ENCODE results near the gene ALG12.
"Not testable (repeated sequence)": the region's sequence is repeated elsewhere in the genome, so short reads cannot be mapped to it uniquely, and the experiment has no call there.

ALG12 gene

DNA sequence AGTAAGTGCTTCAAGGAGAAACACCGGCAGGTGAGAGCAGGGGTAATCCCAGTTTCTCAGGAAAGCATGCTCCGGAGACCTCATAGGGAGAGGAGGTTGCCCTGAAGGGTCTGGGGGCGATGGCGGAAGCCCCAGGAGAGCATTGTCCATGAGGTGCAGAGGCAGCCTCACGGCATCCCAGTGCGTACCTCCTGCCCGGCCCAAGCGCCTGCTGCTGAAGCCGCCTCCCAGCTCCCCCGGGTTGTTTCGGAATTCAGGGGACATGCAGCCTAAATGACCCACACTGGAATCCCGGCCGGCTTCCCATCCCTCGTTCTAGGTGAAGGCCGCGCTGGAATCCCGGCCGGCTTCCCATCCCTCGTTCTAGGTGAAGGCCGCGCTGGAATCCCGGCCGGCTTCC lies 61.9 kb downstream of the ALG12 start:
- TF ChIP-seq, protein P1, sequence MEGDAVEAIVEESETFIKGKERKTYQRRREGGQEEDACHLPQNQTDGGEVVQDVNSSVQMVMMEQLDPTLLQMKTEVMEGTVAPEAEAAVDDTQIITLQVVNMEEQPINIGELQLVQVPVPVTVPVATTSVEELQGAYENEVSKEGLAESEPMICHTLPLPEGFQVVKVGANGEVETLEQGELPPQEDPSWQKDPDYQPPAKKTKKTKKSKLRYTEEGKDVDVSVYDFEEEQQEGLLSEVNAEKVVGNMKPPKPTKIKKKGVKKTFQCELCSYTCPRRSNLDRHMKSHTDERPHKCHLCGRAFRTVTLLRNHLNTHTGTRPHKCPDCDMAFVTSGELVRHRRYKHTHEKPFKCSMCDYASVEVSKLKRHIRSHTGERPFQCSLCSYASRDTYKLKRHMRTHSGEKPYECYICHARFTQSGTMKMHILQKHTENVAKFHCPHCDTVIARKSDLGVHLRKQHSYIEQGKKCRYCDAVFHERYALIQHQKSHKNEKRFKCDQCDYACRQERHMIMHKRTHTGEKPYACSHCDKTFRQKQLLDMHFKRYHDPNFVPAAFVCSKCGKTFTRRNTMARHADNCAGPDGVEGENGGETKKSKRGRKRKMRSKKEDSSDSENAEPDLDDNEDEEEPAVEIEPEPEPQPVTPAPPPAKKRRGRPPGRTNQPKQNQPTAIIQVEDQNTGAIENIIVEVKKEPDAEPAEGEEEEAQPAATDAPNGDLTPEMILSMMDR (IDR thresholded peaks at IDR 0.05; ENCODE audit: low read depth, low read length): no peak
- DNase-seq (ENCODE audit: extremely low read depth, low read depth): no peak

GRCh38 chr22:49855251-49855911 lies 62.9 kb downstream of the ALG12 start:
- TF ChIP-seq, protein P1 (IDR thresholded peaks at IDR 0.05; ENCODE audit: low read depth, low read length): no peak
- DNase-seq (ENCODE audit: extremely low read depth, low read depth): no peak

DNA sequence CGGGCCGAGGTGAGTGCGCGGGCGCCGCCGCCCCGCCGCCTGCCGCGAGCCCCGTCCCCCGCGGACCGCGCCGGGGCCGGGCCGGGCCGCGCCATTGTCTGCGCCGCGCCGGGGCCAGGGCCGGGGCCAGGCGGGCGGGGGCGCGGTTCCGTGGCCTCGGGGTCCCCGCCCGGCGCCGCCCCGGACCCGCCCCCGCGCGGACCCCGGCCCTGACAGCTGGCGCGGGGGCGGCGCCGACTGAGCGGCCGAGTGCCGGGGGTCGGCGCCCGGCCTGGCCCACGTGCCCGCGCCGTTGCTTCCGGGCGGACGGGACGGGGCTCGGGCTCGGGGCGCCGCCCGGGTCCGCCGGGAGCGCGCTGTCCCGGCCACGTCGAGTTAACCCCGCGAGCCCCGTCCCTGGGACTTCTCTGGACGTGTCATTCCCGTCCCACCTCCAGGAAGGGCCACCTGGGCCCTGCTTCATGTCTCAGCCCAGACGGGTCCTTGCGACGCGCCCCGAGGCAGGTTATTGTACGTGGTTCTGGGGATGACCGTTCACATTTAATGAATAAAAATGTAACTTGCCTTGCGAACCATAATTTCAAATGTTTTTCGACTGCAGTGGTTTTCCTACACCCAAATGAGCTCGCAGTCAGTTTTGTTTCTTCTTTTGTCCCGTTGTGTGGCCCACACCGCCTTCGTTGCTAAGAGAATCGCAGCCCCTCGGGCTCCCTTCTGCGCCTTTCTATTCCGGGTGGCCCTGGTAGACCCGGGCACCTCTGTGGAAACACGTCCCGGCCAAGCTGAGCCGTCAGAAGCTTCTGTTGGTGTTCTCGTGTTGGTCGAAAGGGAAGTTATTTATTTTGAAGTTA lies 64.0 kb downstream of the ALG12 start:
- TF ChIP-seq, protein P1 (IDR thresholded peaks at IDR 0.05; ENCODE audit: low read depth, low read length): no peak
- DNase-seq (ENCODE audit: extremely low read depth, low read depth): no peak

DNA sequence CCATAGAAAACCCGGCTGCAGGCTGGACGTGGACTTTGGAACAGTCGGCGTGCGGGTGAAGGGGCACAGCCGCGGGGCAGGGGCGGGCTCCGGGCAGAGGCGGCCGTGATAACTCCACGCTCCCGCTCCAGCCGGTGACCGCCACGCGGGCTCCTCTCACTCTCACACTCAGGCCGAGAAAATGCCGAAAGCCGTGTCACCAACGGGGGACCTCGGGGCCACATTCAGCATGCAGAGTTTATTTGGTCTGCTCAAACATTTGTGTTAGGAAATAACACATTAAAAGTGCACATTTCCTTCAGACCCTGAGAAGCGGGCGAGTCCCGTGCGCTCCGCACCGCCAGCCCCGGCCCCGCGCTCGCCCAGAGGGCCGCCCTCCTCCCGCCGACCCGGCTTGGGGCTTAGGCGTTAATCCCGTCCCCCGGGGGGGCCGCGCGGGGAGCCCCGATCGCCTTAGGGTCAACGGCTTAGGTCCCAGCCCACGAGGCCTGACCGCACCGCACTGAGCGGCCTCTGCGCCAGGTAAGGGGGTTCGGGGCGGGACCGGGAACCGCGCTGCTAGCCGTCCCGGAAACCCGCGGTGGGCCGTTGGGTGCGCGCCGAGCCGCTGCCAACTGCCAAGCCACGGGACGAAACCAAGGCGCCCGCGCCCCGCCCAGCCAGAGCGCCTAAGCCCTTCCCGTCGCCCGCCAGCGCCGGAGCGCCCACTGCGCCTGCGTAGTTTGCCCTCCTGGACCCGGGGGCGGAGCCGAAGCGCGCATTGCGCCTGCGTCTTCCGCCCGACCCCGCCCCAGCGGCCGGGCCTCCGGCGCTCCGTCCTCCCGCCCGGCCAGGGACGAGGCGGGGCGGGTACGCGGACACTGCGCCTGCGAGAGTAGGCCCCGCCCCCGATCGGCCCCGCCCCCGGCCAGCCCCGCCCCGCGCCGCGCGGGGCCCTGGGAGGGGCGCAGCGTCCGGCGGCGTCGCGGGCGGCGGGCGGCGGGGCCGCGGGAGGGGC lies 65.0 kb downstream of the ALG12 start, which contains the start of gene ZBED4:
TSS of gene ZBED4 (plus strand) at position 947 of the 997 bp plus-strand sequence. CDS start 29,819 bp downstream, outside the sequence.
- DNase-seq (ENCODE audit: extremely low read depth, low read depth): peak; percentile 90
- TF ChIP-seq, protein P1 (IDR thresholded peaks at IDR 0.05; ENCODE audit: low read depth, low read length): no peak

DNA sequence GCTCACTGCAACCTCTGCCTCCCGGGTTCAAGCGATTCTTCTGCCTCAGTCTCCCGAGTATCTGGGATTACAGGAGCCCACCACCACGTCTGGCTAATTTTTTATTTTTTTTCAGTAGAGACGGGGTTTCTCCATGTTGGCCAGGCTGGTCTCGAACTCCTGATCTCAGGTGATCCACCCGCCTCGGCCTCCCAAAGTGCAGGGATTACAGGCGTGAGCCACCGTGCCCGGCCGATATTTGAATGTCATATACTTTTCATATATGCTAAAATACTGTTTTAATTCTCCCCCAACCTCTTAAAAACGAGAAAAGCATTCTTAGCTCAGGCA lies 65.7 kb downstream of the ALG12 start:
- DNase-seq (ENCODE audit: extremely low read depth, low read depth): not testable (repeated sequence)

DNA sequence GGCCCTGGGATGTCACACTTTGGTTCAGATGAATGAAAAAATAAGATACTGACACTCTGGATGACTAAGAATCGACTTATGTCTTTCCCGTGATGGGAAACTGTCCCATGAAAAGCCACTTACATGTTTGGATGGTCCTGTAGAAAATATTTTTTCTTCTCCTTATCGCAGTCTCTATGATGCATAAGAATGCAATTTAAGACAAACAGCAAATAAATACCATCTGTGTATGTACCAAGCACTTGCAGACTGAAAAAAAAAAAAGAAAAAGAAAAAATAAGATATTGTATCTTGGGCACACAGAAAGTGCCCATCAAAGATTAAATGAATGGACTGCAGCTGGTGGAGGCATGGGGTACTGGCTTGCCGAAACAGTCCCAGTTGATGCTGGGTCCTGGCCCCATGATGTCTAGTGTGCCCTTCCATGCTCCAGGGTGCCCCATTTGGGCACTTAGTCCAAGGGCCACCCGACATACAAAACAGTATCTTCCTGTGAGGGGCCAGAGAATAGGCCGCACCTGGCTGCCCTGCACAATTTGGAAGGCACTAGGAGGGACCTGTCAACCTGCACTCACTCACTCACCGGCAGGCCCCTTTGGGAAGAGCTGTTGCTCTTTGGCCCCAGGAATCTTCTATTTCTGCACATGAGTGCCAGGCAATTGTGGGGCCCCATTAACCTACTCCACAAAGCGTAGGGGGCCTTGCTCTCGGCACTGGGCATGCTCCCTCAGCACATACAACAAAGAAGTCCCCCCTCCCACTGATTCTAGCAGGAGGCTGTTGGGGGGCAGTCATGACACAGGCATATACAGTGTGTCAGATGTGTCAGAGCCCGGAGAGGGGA lies 67.1 kb downstream of the ALG12 start:
- DNase-seq (ENCODE audit: extremely low read depth, low read depth): no peak
- TF ChIP-seq, protein P1 (IDR thresholded peaks at IDR 0.05; ENCODE audit: low read depth, low read length): no peak

All from AG09319 (cell line).